SK-N-SH (cell line): ENCODE data around the gene SLC24A4. TPM values are rescaled to one million over a fixed set of nuclear protein-coding genes. Genes with fewer than 3 reads are reported as not detected.

ENCODE experiments used
- CTCF ChIA-PET: fragments of 300-600, 350-600 bp; formaldehyde crosslinking; extraction: SDS; loops from one replicate; lab custom pipeline; 2021; lab: Yijun Ruan, JAX
- POLR2A ChIA-PET: fragments of 350-600 bp; sonication (Branson Sonifier 250); formaldehyde crosslinking; extraction: SDS; loops from one replicate; lab custom pipeline; 2020; ENCODE audit warnings: antibody characterized with exemption, inconsistent platforms; lab: Yijun Ruan, JAX
- DNase-seq: peaks from one replicate; pipeline ENCODE4 v3.0.0; 2012
- H2AFZ ChIP-seq: fragments of 200-600 bp; sonication (generic); 2 replicates; pipeline ENCODE4 v1.8.1; 2016; ENCODE audit warnings: antibody characterized with exemption, mild to moderate bottlenecking, low read depth
- H3F3A ChIP-seq: fragments of 200-600 bp; sonication (generic); replicated peaks from 2 replicates; pipeline ENCODE3; 2016; ENCODE audit warnings: antibody characterized with exemption, mild to moderate bottlenecking; ENCODE audit not compliant: insufficient read depth
- H3K27ac ChIP-seq, 2 experiments: fragments of 200-500 bp in 1 of 2; fragments of 200-600 bp in 1 of 2; sonication (Bioruptor generic) in 1 of 2; sonication (generic), shearing (Covaris generic) in 1 of 2; 2 replicates each; pipeline versions ENCODE4 v1.5.1 to v1.6.1; 2014 to 2016; ENCODE audit warnings: low read depth in 2 of 2, inconsistent platforms in 1 of 2, low read length in 1 of 2, mild to moderate bottlenecking in 1 of 2, mixed read lengths in 1 of 2
- H3K27me3 ChIP-seq: fragments of 200-600 bp; sonication (generic), shearing (Covaris generic); 2 replicates; pipeline ENCODE4 v1.6.1; 2016; ENCODE audit warnings: mixed run types; ENCODE audit not compliant: insufficient read depth
- H3K36me3 ChIP-seq, 2 experiments: fragments of 200-500 bp in 1 of 2; fragments of 200-600 bp in 1 of 2; sonication (Bioruptor generic) in 1 of 2; sonication (generic) in 1 of 2; replicated peaks in 1 of 2; 2 replicates each; pipeline versions ENCODE3 to v1.5.1; 2014 to 2016; ENCODE audit warnings: low read length in 1 of 2, mild to moderate bottlenecking in 1 of 2; ENCODE audit not compliant: insufficient read depth in 2 of 2, control insufficient read depth in 1 of 2
- H3K4me1 ChIP-seq, 2 experiments: fragments of 200-500 bp in 1 of 2; fragments of 200-600 bp in 1 of 2; sonication (Bioruptor generic) in 1 of 2; sonication (generic), shearing (Covaris generic) in 1 of 2; 2 replicates each; pipeline versions ENCODE4 v1.5.1 to v1.6.1; 2014 to 2016; ENCODE audit warnings: low read depth in 1 of 2, low read length in 1 of 2, mixed run types in 1 of 2; ENCODE audit not compliant: insufficient read depth in 2 of 2, control insufficient read depth in 1 of 2
- H3K4me2 ChIP-seq: fragments of 200-600 bp; sonication (generic), shearing (Covaris generic); 2 replicates; pipeline ENCODE4 v1.6.1; 2017; ENCODE audit warnings: mixed run types
- H3K4me3 ChIP-seq, 2 experiments: fragments of 200-500 bp in 1 of 2; fragments of 200-600 bp in 1 of 2; sonication (Bioruptor generic) in 1 of 2; sonication (generic), shearing (Covaris generic) in 1 of 2; 2 replicates each; pipeline versions ENCODE4 v1.5.1 to v1.8.1; 2014 to 2016; ENCODE audit warnings: low read depth in 2 of 2, inconsistent platforms in 1 of 2, low read length in 1 of 2, mild to moderate bottlenecking in 1 of 2, mixed read lengths in 1 of 2, moderate library complexity in 1 of 2
- H3K79me2 ChIP-seq: fragments of 200-600 bp; sonication (generic); 2 replicates; pipeline ENCODE4 v1.8.1; 2017; ENCODE audit warnings: mild to moderate bottlenecking; ENCODE audit not compliant: insufficient read depth
- H3K9ac ChIP-seq: fragments of 200-600 bp; sonication (generic); 2 replicates; pipeline ENCODE4 v1.6.1; 2017; ENCODE audit warnings: mixed run types
- H3K9me2 ChIP-seq: fragments of 200-600 bp; sonication (generic); 2 replicates; pipeline ENCODE4 v1.6.1; 2017; ENCODE audit warnings: mixed run types
- H3K9me3 ChIP-seq: fragments of 200-600 bp; sonication (generic); 2 replicates; pipeline ENCODE4 v1.6.1; 2017; ENCODE audit warnings: mixed run types, mild to moderate bottlenecking, moderate library complexity
- H4K20me1 ChIP-seq: fragments of 200-600 bp; sonication (generic); 2 replicates; pipeline ENCODE4 v1.6.1; 2017; ENCODE audit warnings: mild to moderate bottlenecking, mixed run types; ENCODE audit not compliant: insufficient read depth
- CTCF ChIP-seq: fragments of 200-600 bp; sonication (generic); IDR thresholded peaks from 2 replicates; pipeline ENCODE4 v1.6.1; 2017; ENCODE audit warnings: antibody characterized with exemption, mild to moderate bottlenecking, moderate library complexity
- EZH2phosphoT487 ChIP-seq: fragments of 200-600 bp; sonication (generic); IDR thresholded peaks from 2 replicates; pipeline ENCODE4 v1.6.1; 2017; ENCODE audit warnings: low read depth, mixed run types, mild to moderate bottlenecking, antibody characterized with exemption, moderate library complexity, borderline replicate concordance
- FOSL2 ChIP-seq: IDR thresholded peaks from 2 replicates; pipeline ENCODE4 v1.4.0; 2012; ENCODE audit warnings: low read depth, mild to moderate bottlenecking, moderate library complexity, borderline replicate concordance
- GABPA ChIP-seq: IDR thresholded peaks from 2 replicates; pipeline ENCODE4 v1.4.0; 2012; ENCODE audit warnings: low read depth, mild to moderate bottlenecking
- IRF3 ChIP-seq: fragments of 150-350 bp; IDR thresholded peaks from 2 replicates; pipeline ENCODE4 v1.6.1; 2016; ENCODE audit warnings: mild to moderate bottlenecking, low read depth, low read length
- JUND ChIP-seq: IDR thresholded peaks from 2 replicates; pipeline ENCODE4 v1.4.0; 2012
- MAX ChIP-seq: IDR thresholded peaks from 2 replicates; pipeline ENCODE4 v1.4.0; 2012; ENCODE audit warnings: low read depth
- MXI1 ChIP-seq: IDR thresholded peaks from 2 replicates; pipeline ENCODE4 v1.6.1; 2012; ENCODE audit warnings: mild to moderate bottlenecking, low read depth, low read length, improper control_type of control experiment
- NFIC ChIP-seq: IDR thresholded peaks from 2 replicates; pipeline ENCODE4 v1.4.0; 2012; ENCODE audit warnings: borderline replicate concordance
- RCOR1 ChIP-seq: fragments of 150-350 bp; IDR thresholded peaks from 2 replicates; pipeline ENCODE4 v1.6.1; 2017; ENCODE audit warnings: antibody characterized with exemption, low read length
- RXRA ChIP-seq: IDR thresholded peaks from 2 replicates; pipeline ENCODE4 v1.4.0; 2012; ENCODE audit warnings: low read depth, mild to moderate bottlenecking, borderline replicate concordance
- USF1 ChIP-seq: IDR thresholded peaks from 2 replicates; pipeline ENCODE4 v1.4.0; 2012; ENCODE audit warnings: low read depth, borderline replicate concordance
- WGBS: methylation state at CpG from one replicate; pipeline ENCODE4 v1.1.6; 2017; ENCODE audit warnings: low lambda C conversion rate; 5-methylcytosine and 5-hydroxymethylcytosine counted together
- polyA plus RNA-seq, 3 experiments: library from polyadenylated mRNA; depleted of rRNA; stranded (reverse); fragments of >200 nt; gene quantifications; 2 replicates each; pipeline ENCODE4 v1.2.3, GENCODE V29; 2012

Gene SLC24A4
- polyA plus RNA-seq, 1 of the 3 experiments (the other 2 are of a cell fraction) = 0.07 TPM

- H3K27me3 ChIP-seq = no peaks in the 10 kb centered on the region
- DNase-seq = no peak
- no peaks in the 10 kb centered on the region for H3K9me3 ChIP-seq
- no peaks in the 10 kb centered on the region for H4K20me1 ChIP-seq
- H3K79me2 ChIP-seq = no peaks in the 10 kb centered on the region
- no peak for TF ChIP-seq NFIC
- TF ChIP-seq CTCF = peak; percentile 15; the same call in 1 of the 2 replicates
- peaks cover 0 to 4% of the 10 kb centered on the region in 2 experiments; a peak in 1 of 4 replicates for H3K4me1 ChIP-seq
- ChIA-PET POLR2A (interaction anchor here (0.6 kb wide), 1 partner anchor 853 kb away, joined by 3 read pairs; no protein-coding TSS in a partner anchor), CTCF (interaction anchor here (1.4 kb wide), 1 partner anchor 810 kb away, joined by 3 read pairs; no protein-coding TSS in a partner anchor)
- WGBS = 65% methylated on average over 12 of the region's 12 CpGs
- no peak overlapping the region for H3K27ac ChIP-seq
- H3K36me3 ChIP-seq = no peaks in the 10 kb centered on the region
- no peak overlapping the region for H3K9ac ChIP-seq
- no peak overlapping the region for H3K4me2 ChIP-seq
- no peak overlapping the region for H2AFZ ChIP-seq
- no peaks in the 10 kb centered on the region for H3F3A ChIP-seq
- H3K9me2 ChIP-seq = no peaks in the 10 kb centered on the region
- H3K4me3 ChIP-seq = no peak overlapping the region
Observed at GRCh38 chr14:92459950-92460421, 137.0 kb downstream of the SLC24A4 start.

GRCh38 chr14:92460541-92460915 lies 137.6 kb downstream of the SLC24A4 start:
- Histone ChIP-seq H3K4me2 (peak overlapping the region; percentile 30; the same call in 1 of the 2 replicates), H3K9me2 (no peaks in the 10 kb centered on the region), H4K20me1 (no peaks in the 10 kb centered on the region), H3K4me1 (peaks cover 0 to 4% of the 10 kb centered on the region in 2 experiments; a peak in 1 of 4 replicates), H3K36me3 (no peaks in the 10 kb centered on the region), H3K4me3 (no peak overlapping the region), H2AFZ (peak overlapping the region; percentile 64; the same call in 1 of the 2 replicates), H3K27me3 (no peaks in the 10 kb centered on the region), H3K27ac (peak overlapping the region in 1 of 2 experiments; percentile 42; a peak in 2 of 4 replicates), H3K79me2 (no peaks in the 10 kb centered on the region), H3K9ac (peak overlapping the region; percentile 40; the same call in 1 of the 2 replicates), H3F3A (no peaks in the 10 kb centered on the region), H3K9me3 (no peaks in the 10 kb centered on the region)
- DNase-seq = no peak
- WGBS = 43% methylated on average over 4 of the region's 6 CpGs
- ChIA-PET POLR2A (interaction anchor here (0.6 kb wide), 1 partner anchor 853 kb away, joined by 3 read pairs; no protein-coding TSS in a partner anchor), CTCF (no interaction called here)
- TF ChIP-seq JUND = no peak
- no peak for TF ChIP-seq MXI1
- no peak for TF ChIP-seq USF1
- no peak for TF ChIP-seq NFIC
- TF ChIP-seq GABPA = no peak
- no peak for TF ChIP-seq RXRA
- TF ChIP-seq EZH2phosphoT487 = no peak
- no peak for TF ChIP-seq MAX
- TF ChIP-seq IRF3 = no peak
- no peak for TF ChIP-seq FOSL2
- no peak for TF ChIP-seq RCOR1
